Naive thymus-derived CD4-positive, alpha-beta T cell (primary cell): ENCODE measurements around the gene ATP2A3. TPM values are rescaled to one million over a fixed set of nuclear protein-coding genes. Genes with fewer than 3 reads are reported as not detected.
"Not testable (repeated sequence)": the region's sequence is repeated elsewhere in the genome, so short reads cannot be mapped to it uniquely, and the experiment has no call there.

Experiments
- ATAC-seq: fragments of 150-1000 bp; cut with Tn5 transposase; 2 replicates; pipeline ENCODE4 v1.10.0; 2021; ENCODE audit warnings: mild to moderate bottlenecking, moderate library complexity
- CTCF ChIA-PET: fragments of 350-600 bp; sonication (Branson Sonifier 250); formaldehyde crosslinking; loops from one replicate; lab custom pipeline; 2021; ENCODE audit warnings: antibody characterized with exemption; lab: Charles Lee
- POLR2A ChIA-PET: fragments of 350-600 bp; sonication (Branson Sonifier 250); formaldehyde crosslinking; loops from one replicate; lab custom pipeline; 2021; ENCODE audit warnings: antibody characterized with exemption, inconsistent platforms; lab: Charles Lee
- DNase-seq, 9 donors: peaks; one replicate each; pipeline versions ENCODE4 v3.0.0 to v3.0.0-alpha.2; 2020 to 2022; ENCODE audit warnings: mixed read lengths in 1 of 9
- H3K27ac ChIP-seq: one replicate; pipeline ENCODE4 v1.7.0; 2013; ENCODE audit warnings: mild to moderate bottlenecking, low read depth, low read length, moderate library complexity
- H3K27me3 ChIP-seq, 2 donors: one replicate each; pipeline ENCODE4 v1.7.0; 2013; ENCODE audit warnings: low read length in 2 of 2, mild to moderate bottlenecking in 2 of 2, moderate library complexity in 2 of 2; ENCODE audit not compliant: control insufficient read depth in 2 of 2, insufficient read depth in 2 of 2
- H3K36me3 ChIP-seq, 3 experiments: 1 replicate in 2 of 3; 2 replicates in 1 of 3; pipeline ENCODE4 v1.7.0; 2013; ENCODE audit warnings: low read length in 3 of 3, mild to moderate bottlenecking in 3 of 3, moderate library complexity in 1 of 3; ENCODE audit not compliant: insufficient read depth in 3 of 3, control insufficient read depth in 2 of 3
- H3K4me1 ChIP-seq, 2 donors: one replicate each; pipeline ENCODE4 v1.7.0; 2013; ENCODE audit warnings: low read length in 2 of 2, mild to moderate bottlenecking in 2 of 2, moderate library complexity in 1 of 2; ENCODE audit not compliant: control insufficient read depth in 2 of 2, insufficient read depth in 2 of 2
- H3K4me3 ChIP-seq: 2 replicates; pipeline ENCODE4 v1.7.0; 2013; ENCODE audit warnings: mild to moderate bottlenecking, low read length
- H3K9me3 ChIP-seq, 3 experiments: 1 replicate in 2 of 3; 2 replicates in 1 of 3; pipeline ENCODE4 v1.7.0; 2013; ENCODE audit warnings: low read length in 3 of 3; ENCODE audit not compliant: control insufficient read depth in 2 of 3
- H3K27ac Mint-ChIP-seq, 9 donors: one replicate each; pipeline ENCODE4 v1.8.0; 2020 to 2022; ENCODE audit warnings: mixed read lengths in 9 of 9, mild to moderate bottlenecking in 8 of 9, moderate library complexity in 5 of 9, inconsistent platforms in 2 of 9
- H3K27me3 Mint-ChIP-seq, 5 donors: one replicate each; pipeline ENCODE4 v1.8.0; 2021 to 2022; ENCODE audit warnings: mixed read lengths in 5 of 5, mild to moderate bottlenecking in 1 of 5
- H3K36me3 Mint-ChIP-seq, 5 donors: one replicate each; pipeline ENCODE4 v1.8.0; 2020 to 2022; ENCODE audit warnings: mixed read lengths in 5 of 5, mild to moderate bottlenecking in 3 of 5, inconsistent platforms in 1 of 5
- H3K4me1 Mint-ChIP-seq, 7 donors: one replicate each; pipeline ENCODE4 v1.8.0; 2020 to 2022; ENCODE audit warnings: mixed read lengths in 7 of 7, mild to moderate bottlenecking in 3 of 7, inconsistent platforms in 1 of 7
- H3K4me3 Mint-ChIP-seq, 10 donors: one replicate each; pipeline ENCODE4 v1.8.0; 2020 to 2022; ENCODE audit warnings: mild to moderate bottlenecking in 10 of 10, mixed read lengths in 10 of 10, moderate library complexity in 6 of 10, inconsistent platforms in 2 of 10
- H3K9me3 Mint-ChIP-seq, 11 donors: one replicate each; pipeline ENCODE4 v1.8.0; 2020 to 2022; ENCODE audit warnings: mixed read lengths in 11 of 11, mild to moderate bottlenecking in 4 of 11, inconsistent platforms in 1 of 11, moderate library complexity in 1 of 11
- intact Hi-C, 2 donors: fragments of 100-400 bp; cut with micrococcal nuclease; formaldehyde crosslinking; loops; one replicate each; pipeline ENCODE4 v1.15.1; 2023
- polyA plus RNA-seq, 2 donors: library from polyadenylated mRNA; unstranded; fragments of 300-500 nt; fragmentation: Illumina TruSeq; gene quantifications; one replicate each; pipeline ENCODE4 v1.2.3, GENCODE V29; 2021
- total RNA-seq, 6 experiments: library from RNA in 5 of 6; stranded (reverse) in 5 of 6; gene quantifications; 1 replicate in 5 of 6; 2 replicates in 1 of 6; pipeline ENCODE4 v1.2.3 and lab custom pipeline; 2021 to 2026

ATP2A3 gene
- total and polyA plus RNA-seq, 7 experiments from 2014 or later = 46.6 to 260 (median 157) TPM

DNA sequence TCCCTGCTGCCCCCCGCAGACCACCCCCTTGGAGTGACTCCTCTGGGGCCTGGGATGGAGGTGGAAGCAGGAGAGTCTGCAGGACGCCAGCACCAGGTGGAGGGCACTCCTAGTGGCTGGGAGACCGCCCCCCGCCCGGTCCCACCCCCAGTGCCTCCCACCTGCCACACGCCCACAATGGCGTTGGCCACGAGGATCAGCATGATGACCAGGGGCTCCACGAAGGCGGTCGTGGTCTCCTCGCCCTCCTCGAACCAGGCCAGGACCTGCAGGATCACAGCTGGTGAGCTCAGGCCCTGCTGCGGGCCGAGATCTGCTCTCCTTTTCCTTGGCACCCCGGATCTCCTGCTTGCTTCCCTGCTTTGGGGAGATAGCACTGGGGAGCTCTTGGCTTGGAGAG lies 12.8 kb downstream of the ATP2A3 start:
- intact Hi-C loops = no loop called here
- POLR2A ChIA-PET = interaction anchor here (1.2 kb wide), 1 partner anchor 18 kb away, joined by 3 read pairs; no protein-coding TSS in a partner anchor
- Mint-ChIP-seq H3K9me3 (no peaks in the 10 kb centered on the region), H3K4me1 (peaks cover 2 to 15% (median 6%) of the 10 kb centered on the region in 7 donors), H3K4me3 (no peak overlapping the region), H3K36me3 (peaks cover 4 to 10% (median 8%) of the 10 kb centered on the region in 5 donors), H3K27ac (no peak overlapping the region), H3K27me3 (no peaks in the 10 kb centered on the region)
- CTCF ChIA-PET = no interaction called here
- Histone ChIP-seq H3K27ac (no peak overlapping the region), H3K9me3 (no peaks in the 10 kb centered on the region), H3K27me3 (no peaks in the 10 kb centered on the region), H3K36me3 (peaks cover 6 to 86% (median 26%) of the 10 kb centered on the region in 3 experiments), H3K4me3 (no peak overlapping the region), H3K4me1 (peaks cover 0 to 1% of the 10 kb centered on the region in 2 donors)
- DNase-seq (no peak), ATAC-seq (no peak)

DNA sequence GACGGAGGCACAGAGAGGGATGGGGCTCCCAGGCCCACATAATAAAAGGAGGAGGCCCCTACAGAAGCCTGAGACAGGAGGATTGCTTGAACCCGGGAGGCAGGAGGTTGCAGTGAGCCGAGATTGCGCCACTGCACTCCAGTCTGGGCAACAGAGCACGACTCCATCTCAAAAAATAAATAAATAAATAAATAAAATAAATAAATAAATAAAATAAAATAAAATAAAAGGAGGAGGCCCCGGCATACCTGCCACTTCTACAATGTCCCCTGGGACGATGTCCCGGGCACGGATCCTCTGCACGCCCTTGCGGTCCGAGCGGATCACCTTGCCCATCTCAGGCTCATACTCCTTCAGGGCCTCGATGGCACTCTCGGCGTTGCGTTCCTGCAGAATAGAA lies 13.2 kb downstream of the ATP2A3 start:
- ChIA-PET POLR2A (no interaction called here), CTCF (no interaction called here)
- Mint-ChIP-seq H3K4me1 (peaks cover 0 to 12% (median 2%) of the 10 kb centered on the region in 7 donors), H3K27me3 (no peaks in the 10 kb centered on the region), H3K4me3 (no peak overlapping the region), H3K9me3 (no peaks in the 10 kb centered on the region), H3K27ac (no peak overlapping the region), H3K36me3 (peaks cover 4 to 10% (median 8%) of the 10 kb centered on the region in 5 donors)
- Histone ChIP-seq H3K4me3 (no peak overlapping the region), H3K36me3 (peaks cover 6 to 86% (median 27%) of the 10 kb centered on the region in 3 experiments), H3K27ac (no peak overlapping the region), H3K9me3 (no peaks in the 10 kb centered on the region), H3K4me1 (no peaks in the 10 kb centered on the region), H3K27me3 (no peaks in the 10 kb centered on the region)
- DNase-seq (no peak), ATAC-seq (no peak)
- intact Hi-C loops = no loop called here

DNA sequence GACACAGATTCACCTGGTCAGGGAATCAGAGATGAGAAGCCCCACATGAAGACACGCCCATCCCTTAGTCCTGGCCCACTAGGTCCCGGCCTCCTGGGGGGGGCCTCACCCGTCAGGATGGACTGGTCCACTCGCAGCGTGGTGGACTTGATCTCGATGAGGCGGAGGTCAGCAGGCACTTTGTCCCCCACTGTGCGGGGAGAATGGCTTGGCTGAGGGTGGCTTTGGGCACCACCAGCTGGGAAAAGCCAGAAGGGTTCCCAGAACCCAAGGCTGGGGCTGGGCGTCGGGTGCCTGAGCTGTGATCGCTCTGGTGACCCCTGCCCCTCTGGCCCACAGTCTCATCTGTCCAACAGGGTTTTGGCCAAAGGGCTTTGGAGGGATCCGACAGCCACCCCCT lies 13.7 kb downstream of the ATP2A3 start:
- CTCF ChIA-PET = no interaction called here
- Mint-ChIP-seq H3K4me3 (no peak overlapping the region), H3K36me3 (peaks cover 7 to 13% (median 11%) of the 10 kb centered on the region in 5 donors), H3K9me3 (no peaks in the 10 kb centered on the region), H3K4me1 (peaks cover 0 to 10% (median 0%) of the 10 kb centered on the region in 7 donors), H3K27ac (no peak overlapping the region), H3K27me3 (no peaks in the 10 kb centered on the region)
- peaks cover 6 to 89% (median 28%) of the 10 kb centered on the region in 3 experiments for H3K36me3 ChIP-seq
- no peaks in the 10 kb centered on the region for H3K27me3 ChIP-seq
- POLR2A ChIA-PET = interaction anchor here (0.6 kb wide), 1 partner anchor 758 kb away, joined by 4 read pairs; no protein-coding TSS in a partner anchor
- DNase-seq (no peak), ATAC-seq (no peak)
- intact Hi-C loops = no loop called here
- H3K4me1 ChIP-seq = no peaks in the 10 kb centered on the region
- H3K4me3 ChIP-seq = no peak overlapping the region
- H3K9me3 ChIP-seq = no peaks in the 10 kb centered on the region
- no peak overlapping the region for H3K27ac ChIP-seq

DNA sequence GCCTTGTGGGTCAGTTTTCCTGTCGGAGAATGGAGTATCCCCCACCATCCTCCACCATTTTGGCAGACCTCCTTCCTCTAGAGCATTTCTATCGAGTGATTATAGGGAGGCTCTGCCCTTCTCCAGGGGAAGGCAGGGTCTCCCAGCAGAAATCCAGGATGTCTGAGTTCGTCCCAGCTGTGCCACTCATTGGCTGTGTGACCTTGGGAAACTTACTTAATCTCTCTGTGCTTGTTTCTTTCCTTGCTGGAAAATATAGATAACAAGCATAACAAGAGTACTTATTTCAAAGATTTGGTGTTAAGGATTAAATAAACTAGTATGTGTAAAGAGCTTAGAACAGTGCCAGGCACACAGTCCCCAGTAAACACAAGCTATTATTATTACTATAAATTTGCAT lies 14.8 kb downstream of the ATP2A3 start:
- POLR2A ChIA-PET = interaction anchor here (0.5 to 2.3 kb wide), 3 partner anchors 14 to 86 kb away, joined by 3 to 6 read pairs (median 3); no protein-coding TSS in a partner anchor

DNA sequence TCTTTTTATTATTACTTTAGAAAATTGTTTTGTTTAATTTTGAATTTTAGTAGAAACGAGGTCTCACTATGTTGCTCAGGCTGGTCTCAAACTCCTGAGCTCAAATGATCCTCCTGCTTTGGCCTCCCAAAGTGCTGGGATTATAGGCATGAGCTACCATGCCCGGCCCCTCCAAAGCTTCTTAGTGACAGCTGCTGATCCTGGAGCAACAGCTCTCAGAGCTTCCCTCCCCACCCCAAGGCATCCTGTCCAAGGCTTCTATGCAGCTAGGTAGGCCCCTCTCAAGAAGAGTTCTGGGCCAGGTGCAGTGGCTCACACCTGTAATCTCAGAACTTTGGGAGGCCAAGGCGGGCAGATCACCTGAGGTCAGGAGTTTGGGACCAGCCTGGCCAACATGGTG lies 15.7 kb downstream of the ATP2A3 start:
- Mint-ChIP-seq H3K27ac (peak overlapping the region in 1 of 9 donors; percentile 40), H3K36me3 (peaks cover 10 to 22% (median 16%) of the 10 kb centered on the region in 5 donors)
- peaks cover 14 to 91% (median 40%) of the 10 kb centered on the region in 3 experiments for H3K36me3 ChIP-seq
- ChIA-PET CTCF (interaction anchor here (0.5 to 0.9 kb wide), 4 partner anchors 30 to 345 kb away, joined by 3 to 4 read pairs (median 3); no protein-coding TSS in a partner anchor), POLR2A (interaction anchor here (1.1 to 2.3 kb wide), 3 partner anchors 13 to 16 kb away, joined by 3 to 6 read pairs (median 4); no protein-coding TSS in a partner anchor)
- H3K9me3 ChIP-seq, H3K27me3 Mint-ChIP-seq, H3K4me1 ChIP-seq, DNase-seq, H3K27me3 ChIP-seq, intact Hi-C loops, H3K27ac ChIP-seq, ATAC-seq, H3K4me3 ChIP-seq, H3K9me3 Mint-ChIP-seq, H3K4me1 Mint-ChIP-seq, H3K4me3 Mint-ChIP-seq: not testable (repeated sequence)

More for the DNA sequence above, 14.8 kb downstream of the ATP2A3 start:
- intact Hi-C loops = no loop called here
- no peaks in the 10 kb centered on the region for H3K9me3 Mint-ChIP-seq
- H3K4me1 Mint-ChIP-seq = peaks cover 0 to 7% (median 0%) of the 10 kb centered on the region in 7 donors
- Histone ChIP-seq H3K4me3 (no peak overlapping the region), H3K4me1 (no peaks in the 10 kb centered on the region), H3K9me3 (no peaks in the 10 kb centered on the region), H3K27me3 (no peaks in the 10 kb centered on the region), H3K36me3 (peaks cover 7 to 89% (median 36%) of the 10 kb centered on the region in 3 experiments), H3K27ac (no peak overlapping the region)
- H3K27ac Mint-ChIP-seq = peak overlapping the region in 1 of 9 donors; percentile 28
- H3K36me3 Mint-ChIP-seq = peaks cover 8 to 16% (median 11%) of the 10 kb centered on the region in 5 donors
- no peak for ATAC-seq
- CTCF ChIA-PET = interaction anchor here (0.6 to 0.9 kb wide), 2 partner anchors 10 to 35 kb away, joined by 3 read pairs; no protein-coding TSS in a partner anchor
- H3K4me3 Mint-ChIP-seq = no peak overlapping the region
- no peak for DNase-seq
- no peaks in the 10 kb centered on the region for H3K27me3 Mint-ChIP-seq

DNA sequence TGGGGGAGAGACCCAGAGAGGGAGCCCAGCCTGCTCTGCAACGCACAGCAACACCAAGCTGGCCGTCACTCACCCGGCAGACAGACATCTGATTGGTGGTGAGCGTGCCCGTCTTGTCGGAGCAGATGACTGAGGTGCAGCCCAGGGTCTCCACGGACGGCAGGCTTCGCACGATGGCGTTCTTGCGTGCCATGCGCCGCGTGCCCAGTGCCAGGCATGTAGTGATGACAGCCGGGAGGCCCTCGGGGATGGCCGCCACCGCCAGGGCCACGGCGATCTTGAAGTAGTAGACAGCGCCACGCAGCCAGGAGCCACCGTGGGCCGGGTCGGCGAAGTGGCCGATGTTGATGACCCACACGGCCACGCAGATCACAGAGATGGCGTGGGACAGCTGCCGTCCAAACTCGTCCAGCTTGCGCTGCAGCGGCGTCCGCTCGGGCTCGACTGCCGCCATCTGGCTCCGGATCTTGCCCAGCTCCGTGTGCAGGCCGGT lies 16.9 kb downstream of the ATP2A3 start:
- no peak for ATAC-seq
- CTCF ChIA-PET = no interaction called here

More for the DNA sequence above, 16.9 kb downstream of the ATP2A3 start:
- H3K4me1 Mint-ChIP-seq = peaks cover 0 to 6% (median 0%) of the 10 kb centered on the region in 7 donors
- H3K27me3 Mint-ChIP-seq = no peaks in the 10 kb centered on the region
- intact Hi-C loops = no loop called here
- Histone ChIP-seq H3K36me3 (peaks cover 15 to 93% (median 40%) of the 10 kb centered on the region in 3 experiments), H3K4me1 (no peaks in the 10 kb centered on the region), H3K4me3 (no peak overlapping the region), H3K27ac (no peak overlapping the region), H3K27me3 (no peaks in the 10 kb centered on the region), H3K9me3 (no peaks in the 10 kb centered on the region)
- no peaks in the 10 kb centered on the region for H3K9me3 Mint-ChIP-seq
- no peak for DNase-seq
- POLR2A ChIA-PET = interaction anchor here (1.1 to 1.3 kb wide), 2 partner anchors 14 to 18 kb away, joined by 3 to 4 read pairs; no protein-coding TSS in a partner anchor
- no peak overlapping the region for H3K27ac Mint-ChIP-seq
- no peak overlapping the region for H3K4me3 Mint-ChIP-seq
- H3K36me3 Mint-ChIP-seq = peaks cover 10 to 31% (median 16%) of the 10 kb centered on the region in 5 donors
